ENCODE measurements around the gene CASZ1. TPM values are rescaled to one million over a fixed set of nuclear protein-coding genes. Genes with fewer than 3 reads are reported as not detected.

Gene CASZ1
- total RNA-seq, 1 experiment from 2014 or later = 3.9 TPM

DNA sequence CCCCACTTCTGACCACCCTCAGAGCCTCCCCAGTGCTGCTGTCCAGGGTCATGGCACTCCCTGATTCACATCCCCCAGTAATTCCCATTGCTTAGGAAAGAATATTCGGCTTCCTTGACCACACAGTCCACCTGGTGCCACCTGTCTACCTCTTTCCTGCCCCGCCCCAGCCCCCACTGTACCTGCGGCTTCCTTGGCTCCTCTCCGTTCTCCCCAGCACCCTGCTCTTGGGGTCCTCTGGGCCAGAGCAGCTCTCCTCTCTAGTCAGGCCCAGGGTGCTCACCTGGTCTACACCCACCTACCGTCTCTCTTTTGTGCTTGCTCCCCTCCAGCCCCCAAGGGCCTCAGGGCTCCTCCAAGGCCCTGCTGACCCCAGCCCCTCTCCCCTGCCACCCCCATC is 179.1 kb downstream of the CASZ1 start:
- peaks cover 19 to 23% of the 10 kb centered on the region in 2 experiments for H3K4me1 Mint-ChIP-seq
- no peak overlapping the region for H3K4me2 ChIP-seq (ENCODE audit: insufficient read depth, insufficient read length, low read length)
- no peak overlapping the region for H3K4ac ChIP-seq (ENCODE audit: low read depth, low read length)
- H3K27me3 Mint-ChIP-seq (ENCODE audit: low read depth) = no peaks in the 10 kb centered on the region
- H3K14ac ChIP-seq (ENCODE audit: insufficient read depth, low read length) = no peak overlapping the region; the same call in 1 of the 2 replicates
- H3K4me1 ChIP-seq (ENCODE audit: insufficient read depth, low read length) = no peaks in the 10 kb centered on the region; the same call in 1 of the 2 replicates
- no peak overlapping the region for H2BK5ac ChIP-seq (ENCODE audit: insufficient read length, low read length)
- H2BK120ac ChIP-seq (ENCODE audit: low read depth, low read length, poor library complexity, severe bottlenecking) = no peak overlapping the region
- no peaks in the 10 kb centered on the region for H3K23me2 ChIP-seq (ENCODE audit: insufficient read length, low read depth, low read length, poor library complexity, severe bottlenecking)
- no peak overlapping the region for H3K27ac ChIP-seq (ENCODE audit: insufficient read length, low read depth, low read length)
- H3K27ac Mint-ChIP-seq = peak overlapping the region in 1 of 3 experiments; percentile 89; a peak in 1 of 7 replicates
- H3K79me1 ChIP-seq (ENCODE audit: insufficient read depth, low read depth, low read length, poor library complexity, severe bottlenecking) = no peaks in the 10 kb centered on the region
- H2BK20ac ChIP-seq (ENCODE audit: low read depth, low read length, poor library complexity, severe bottlenecking) = no peak overlapping the region
- H3T11ph ChIP-seq (ENCODE audit: low read length) = no peak overlapping the region
- H3K56ac ChIP-seq (ENCODE audit: insufficient read length, low read depth, low read length) = no peak overlapping the region
- no peak overlapping the region for H3K18ac ChIP-seq (ENCODE audit: insufficient read length, low read depth, low read length)
- H2AK5ac ChIP-seq (ENCODE audit: insufficient read length, low read length) = no peak overlapping the region
- no CpG with 5 or more reads among the region's 5 CpGs for WGBS (ENCODE audit: extremely low coverage, insufficient read length, low lambda C conversion rate)
- H3K9ac ChIP-seq (ENCODE audit: extremely low read depth, insufficient read length, low read length) = no peak overlapping the region
- H4K91ac ChIP-seq (ENCODE audit: insufficient read length, low read depth, low read length) = no peak overlapping the region
- DNase-seq = no peak
- no peaks in the 10 kb centered on the region for H3K9me3 Mint-ChIP-seq
- no peaks in the 10 kb centered on the region for H4K20me1 ChIP-seq (ENCODE audit: control insufficient read depth, insufficient read depth, insufficient read length)
- no peak overlapping the region for H4K5ac ChIP-seq (ENCODE audit: insufficient read length, low read depth, low read length)
- no peak overlapping the region for H2BK15ac ChIP-seq (ENCODE audit: low read depth, low read length)
- H2AFZ ChIP-seq (ENCODE audit: low read length) = no peak overlapping the region
- no peak for TF ChIP-seq CTCF (conservative IDR thresholded peaks at IDR 0.05)
- no peaks in the 10 kb centered on the region for H3K9me3 ChIP-seq (ENCODE audit: control insufficient read depth, low read depth, low read length)
- no peaks in the 10 kb centered on the region for H3K79me2 ChIP-seq (ENCODE audit: insufficient read depth, low read length)
- peaks cover 0 to 6% (median 6%) of the 10 kb centered on the region in 3 experiments; a peak in 1 of 7 replicates for H3K36me3 Mint-ChIP-seq (ENCODE audit: insufficient read depth in 1 of 3, low read depth in 3 of 3)
- no peak overlapping the region for H4K8ac ChIP-seq (replicated peaks; ENCODE audit: insufficient read length, low read depth, low read length)
- no peak overlapping the region for H3K23ac ChIP-seq (ENCODE audit: insufficient read length, low read depth, low read length)
- H3K4me3 Mint-ChIP-seq = no peak overlapping the region
- no peak overlapping the region for H2BK12ac ChIP-seq (ENCODE audit: insufficient read length, low read depth, low read length)
- no peaks in the 10 kb centered on the region for H3K27me3 ChIP-seq (ENCODE audit: insufficient read depth, low read length)

All from H9 (cell line).